Activated naive CD8-positive, alpha-beta T cell treated with anti-CD3 and anti-CD28 coated beads, Interleukin-2, amount 50 U/mL, for 24 hours (primary cell): ENCODE measurements around the gene ZNF521.
"Not testable (repeated sequence)": the region's sequence is repeated elsewhere in the genome, so short reads cannot be mapped to it uniquely, and the experiment has no call there.

Experiments used
- ATAC-seq: fragments of 150-1000 bp; cut with Tn5 transposase; one replicate; pipeline ENCODE4 v1.10.0; 2021
- DNase-seq: peaks from one replicate; pipeline ENCODE4 v3.0.0; 2021
- H3K27ac Mint-ChIP-seq: one replicate; pipeline ENCODE4 v1.8.0; 2021; ENCODE audit warnings: mild to moderate bottlenecking, mixed read lengths
- H3K27me3 Mint-ChIP-seq: one replicate; pipeline ENCODE4 v1.8.0; 2021; ENCODE audit warnings: mixed read lengths
- H3K36me3 Mint-ChIP-seq: one replicate; pipeline ENCODE4 v1.8.0; 2021; ENCODE audit warnings: low read depth, mixed read lengths
- H3K4me1 Mint-ChIP-seq: one replicate; pipeline ENCODE4 v1.8.0; 2021; ENCODE audit warnings: mixed read lengths
- H3K4me3 Mint-ChIP-seq: one replicate; pipeline ENCODE4 v1.8.0; 2021; ENCODE audit warnings: mild to moderate bottlenecking, moderate library complexity, mixed read lengths
- H3K9me3 Mint-ChIP-seq: one replicate; pipeline ENCODE4 v1.8.0; 2021; ENCODE audit warnings: mixed read lengths

Gene ZNF521

GRCh38 chr18:25274926-25275325 lies 77.0 kb downstream of the ZNF521 start:
- no peaks in the 10 kb centered on the region for H3K36me3 Mint-ChIP-seq

DNA sequence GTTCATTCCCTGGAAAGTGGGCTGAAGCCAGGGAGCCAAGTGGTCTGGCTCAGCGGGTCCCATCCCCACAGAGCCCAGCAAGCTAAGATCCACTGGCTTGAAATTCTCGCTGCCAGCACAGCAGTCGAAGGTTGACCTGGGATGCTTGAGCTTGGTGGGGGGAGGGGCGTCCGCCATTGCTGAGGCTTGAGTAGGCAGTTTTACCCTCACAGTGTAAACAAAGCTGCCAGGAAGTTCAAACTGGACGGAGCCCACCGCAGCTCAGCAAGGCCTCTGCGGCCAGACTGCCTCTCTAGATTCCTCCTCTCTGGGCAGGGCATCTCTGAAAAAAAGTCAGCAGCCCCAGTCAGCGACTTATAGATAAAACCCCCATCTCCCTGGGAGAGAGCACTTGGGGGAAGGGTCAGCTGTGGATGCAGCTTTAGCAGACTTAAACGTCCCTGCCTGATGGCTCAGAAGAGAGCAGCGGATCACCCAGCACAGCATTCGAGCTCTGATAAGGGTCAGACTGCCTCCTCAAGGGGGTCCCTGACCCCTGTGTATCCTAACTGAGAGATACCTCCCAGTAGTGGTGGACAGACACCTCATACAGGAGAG lies 84.9 kb downstream of the ZNF521 start:
- not testable (repeated sequence) for ATAC-seq, H3K4me3 Mint-ChIP-seq, H3K4me1 Mint-ChIP-seq, DNase-seq, H3K27me3 Mint-ChIP-seq, H3K36me3 Mint-ChIP-seq, H3K27ac Mint-ChIP-seq, H3K9me3 Mint-ChIP-seq

More at GRCh38 chr18:25274926-25275325, 77.0 kb downstream of the ZNF521 start:
- ATAC-seq, result no peak
- Mint-ChIP-seq H3K27me3 (peaks cover 2% of the 10 kb centered on the region), H3K4me1 (no peaks in the 10 kb centered on the region), H3K4me3 (no peak overlapping the region), H3K9me3 (peaks cover 6% of the 10 kb centered on the region), H3K27ac (no peak overlapping the region)
- no peak for DNase-seq

DNA sequence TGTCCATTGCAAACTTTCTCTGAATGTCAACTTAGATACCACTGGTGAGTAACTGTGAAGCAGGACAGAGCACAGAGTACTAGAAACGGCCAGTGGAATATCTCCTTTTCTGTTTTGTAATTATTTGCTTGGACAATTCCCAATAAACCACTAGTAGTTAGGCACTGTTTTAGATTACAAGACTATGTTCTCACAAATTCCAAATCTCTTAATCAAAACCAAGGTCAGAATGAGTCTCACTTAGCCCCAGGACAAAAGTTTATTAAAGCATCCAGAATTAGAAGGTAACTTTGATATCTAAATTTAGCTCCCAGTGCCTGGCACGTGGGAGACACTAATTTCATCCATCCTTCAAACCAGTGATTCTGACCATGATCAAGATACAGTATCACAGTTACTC lies 89.0 kb downstream of the ZNF521 start:
- no peak overlapping the region for H3K4me3 Mint-ChIP-seq
- H3K4me1 Mint-ChIP-seq, result no peaks in the 10 kb centered on the region

GRCh38 chr18:25261768-25262167 lies 90.2 kb downstream of the ZNF521 start:
- no peaks in the 10 kb centered on the region for H3K9me3 Mint-ChIP-seq
- ATAC-seq (no peak), DNase-seq (no peak)
- no peak overlapping the region for H3K4me3 Mint-ChIP-seq
- no peak overlapping the region for H3K27ac Mint-ChIP-seq
- no peaks in the 10 kb centered on the region for H3K4me1 Mint-ChIP-seq
- no peaks in the 10 kb centered on the region for H3K36me3 Mint-ChIP-seq
- peaks cover 5% of the 10 kb centered on the region for H3K27me3 Mint-ChIP-seq

More for the DNA sequence above, 89.0 kb downstream of the ZNF521 start:
- H3K36me3 Mint-ChIP-seq, result no peaks in the 10 kb centered on the region
- H3K27me3 Mint-ChIP-seq, result peaks cover 5% of the 10 kb centered on the region
- DNase-seq (no peak), ATAC-seq (no peak)
- no peak overlapping the region for H3K27ac Mint-ChIP-seq
- no peaks in the 10 kb centered on the region for H3K9me3 Mint-ChIP-seq

DNA sequence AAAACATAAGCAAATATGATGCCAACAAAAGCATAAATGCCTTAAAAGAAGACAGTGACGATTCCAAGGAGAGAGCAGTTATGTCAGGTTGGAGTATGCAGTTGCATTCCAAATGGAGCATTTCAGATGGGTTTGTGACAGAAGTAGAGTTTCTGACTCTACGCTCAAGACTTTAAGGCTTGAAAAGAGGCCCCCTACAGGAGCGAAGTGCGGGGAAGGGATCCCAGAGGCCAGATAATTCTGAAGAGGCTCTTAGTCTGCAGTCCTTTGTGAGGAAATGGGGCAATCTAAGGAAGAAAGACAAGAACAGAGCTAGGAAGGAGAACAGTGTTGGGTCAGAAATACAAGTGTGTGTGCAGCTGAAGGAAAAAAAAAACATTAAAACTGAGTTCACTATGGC lies 95.5 kb downstream of the ZNF521 start:
- no peaks in the 10 kb centered on the region for H3K4me1 Mint-ChIP-seq
- H3K9me3 Mint-ChIP-seq, result no peaks in the 10 kb centered on the region
- H3K4me3 Mint-ChIP-seq, result no peak overlapping the region
- no peaks in the 10 kb centered on the region for H3K27me3 Mint-ChIP-seq
- H3K36me3 Mint-ChIP-seq, result no peaks in the 10 kb centered on the region
- DNase-seq (no peak), ATAC-seq (no peak)
- H3K27ac Mint-ChIP-seq, result no peak overlapping the region

DNA sequence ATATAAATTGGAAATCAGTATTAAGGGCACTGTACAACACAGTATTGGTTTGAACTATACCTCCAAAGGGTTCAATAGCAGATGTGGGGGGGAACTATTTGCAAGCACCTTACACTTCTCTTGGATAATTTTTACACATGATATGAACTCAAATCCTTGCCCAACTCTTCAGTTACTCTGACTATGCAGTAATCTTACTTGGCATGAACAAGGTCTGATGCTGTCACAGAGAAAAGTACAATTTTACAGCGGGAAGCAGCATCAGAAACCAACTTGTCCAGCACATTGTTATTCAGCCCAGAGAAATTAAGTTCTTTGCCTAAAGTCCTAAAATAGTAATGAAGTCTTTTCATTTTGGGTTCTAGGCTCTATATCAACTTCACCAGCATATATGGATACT lies 98.2 kb downstream of the ZNF521 start:
- no peaks in the 10 kb centered on the region for H3K9me3 Mint-ChIP-seq
- ATAC-seq (no peak), DNase-seq (no peak)
- H3K4me3 Mint-ChIP-seq, result no peak overlapping the region
- no peaks in the 10 kb centered on the region for H3K27me3 Mint-ChIP-seq
- H3K36me3 Mint-ChIP-seq, result no peaks in the 10 kb centered on the region
- H3K27ac Mint-ChIP-seq, result no peak overlapping the region
- no peaks in the 10 kb centered on the region for H3K4me1 Mint-ChIP-seq

- DNase-seq (no peak), ATAC-seq (no peak)
- no peaks in the 10 kb centered on the region for H3K4me1 Mint-ChIP-seq
- no peaks in the 10 kb centered on the region for H3K9me3 Mint-ChIP-seq
- no peaks in the 10 kb centered on the region for H3K27me3 Mint-ChIP-seq
- no peak overlapping the region for H3K27ac Mint-ChIP-seq
- no peak overlapping the region for H3K4me3 Mint-ChIP-seq
- no peaks in the 10 kb centered on the region for H3K36me3 Mint-ChIP-seq
These were observed 98.8 kb downstream of the ZNF521 start for GRCh38 chr18:25253136-25253535.

DNA sequence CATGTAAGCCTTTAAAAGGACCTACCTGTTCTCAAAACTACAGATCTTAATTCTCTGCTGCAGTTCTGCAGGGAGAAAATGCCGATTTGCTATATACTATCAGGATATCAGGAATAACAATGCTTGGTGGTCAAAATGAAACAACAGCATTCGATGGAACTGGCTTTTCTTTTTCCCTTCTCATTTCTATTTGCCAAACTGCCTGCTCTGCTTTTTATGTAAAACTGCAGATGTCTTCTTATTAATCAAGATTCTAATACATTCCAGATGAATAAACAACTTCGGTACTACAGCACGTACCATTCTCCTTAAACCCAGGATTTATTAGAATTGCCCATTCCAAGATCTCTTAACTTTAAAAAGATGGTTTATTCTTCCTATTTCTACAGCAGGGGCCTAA lies 100.9 kb downstream of the ZNF521 start:
- DNase-seq, result no peak
- H3K9me3 Mint-ChIP-seq, result no peaks in the 10 kb centered on the region
- peaks cover 2% of the 10 kb centered on the region for H3K27me3 Mint-ChIP-seq

GRCh38 chr18:25250474-25250851 lies 101.5 kb downstream of the ZNF521 start:
- Mint-ChIP-seq H3K9me3 (no peaks in the 10 kb centered on the region), H3K36me3 (no peaks in the 10 kb centered on the region), H3K4me1 (no peaks in the 10 kb centered on the region), H3K27ac (no peak overlapping the region), H3K27me3 (peaks cover 2% of the 10 kb centered on the region), H3K4me3 (no peak overlapping the region)
- DNase-seq, result no peak
- no peak for ATAC-seq

More for the DNA sequence above, 100.9 kb downstream of the ZNF521 start:
- Mint-ChIP-seq H3K4me1 (no peaks in the 10 kb centered on the region), H3K36me3 (no peaks in the 10 kb centered on the region), H3K27ac (no peak overlapping the region), H3K4me3 (no peak overlapping the region)
- no peak for ATAC-seq

DNA sequence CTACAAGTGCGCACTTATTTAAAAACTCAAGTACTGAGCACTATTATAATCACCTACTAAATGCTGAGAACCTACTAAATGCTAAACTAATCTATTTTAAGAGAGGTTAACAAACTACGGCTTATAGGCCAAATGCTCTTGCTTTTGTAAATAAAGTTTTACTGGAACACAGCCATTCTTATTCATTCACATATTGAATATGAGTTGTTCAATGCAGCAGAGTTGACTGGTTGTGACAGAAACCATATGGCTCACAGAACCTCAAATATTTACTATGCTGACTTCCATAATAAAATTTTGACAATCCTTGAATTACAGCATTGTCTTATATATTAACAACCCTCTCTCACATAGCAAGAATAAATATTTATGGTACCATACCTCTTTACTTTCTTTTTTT lies 103.2 kb downstream of the ZNF521 start:
- Mint-ChIP-seq H3K36me3 (no peaks in the 10 kb centered on the region), H3K27ac (no peak overlapping the region), H3K9me3 (no peaks in the 10 kb centered on the region), H3K4me3 (no peak overlapping the region), H3K4me1 (no peaks in the 10 kb centered on the region), H3K27me3 (peaks cover 2% of the 10 kb centered on the region)
- no peak for ATAC-seq
- DNase-seq, result no peak

GRCh38 chr18:25247725-25248124 lies 104.2 kb downstream of the ZNF521 start:
- H3K4me1 Mint-ChIP-seq, result no peaks in the 10 kb centered on the region
- DNase-seq, result no peak
- no peak overlapping the region for H3K27ac Mint-ChIP-seq
- H3K27me3 Mint-ChIP-seq, result peaks cover 2% of the 10 kb centered on the region
- no peak for ATAC-seq
- no peaks in the 10 kb centered on the region for H3K36me3 Mint-ChIP-seq
- no peaks in the 10 kb centered on the region for H3K9me3 Mint-ChIP-seq
- H3K4me3 Mint-ChIP-seq, result no peak overlapping the region

DNA sequence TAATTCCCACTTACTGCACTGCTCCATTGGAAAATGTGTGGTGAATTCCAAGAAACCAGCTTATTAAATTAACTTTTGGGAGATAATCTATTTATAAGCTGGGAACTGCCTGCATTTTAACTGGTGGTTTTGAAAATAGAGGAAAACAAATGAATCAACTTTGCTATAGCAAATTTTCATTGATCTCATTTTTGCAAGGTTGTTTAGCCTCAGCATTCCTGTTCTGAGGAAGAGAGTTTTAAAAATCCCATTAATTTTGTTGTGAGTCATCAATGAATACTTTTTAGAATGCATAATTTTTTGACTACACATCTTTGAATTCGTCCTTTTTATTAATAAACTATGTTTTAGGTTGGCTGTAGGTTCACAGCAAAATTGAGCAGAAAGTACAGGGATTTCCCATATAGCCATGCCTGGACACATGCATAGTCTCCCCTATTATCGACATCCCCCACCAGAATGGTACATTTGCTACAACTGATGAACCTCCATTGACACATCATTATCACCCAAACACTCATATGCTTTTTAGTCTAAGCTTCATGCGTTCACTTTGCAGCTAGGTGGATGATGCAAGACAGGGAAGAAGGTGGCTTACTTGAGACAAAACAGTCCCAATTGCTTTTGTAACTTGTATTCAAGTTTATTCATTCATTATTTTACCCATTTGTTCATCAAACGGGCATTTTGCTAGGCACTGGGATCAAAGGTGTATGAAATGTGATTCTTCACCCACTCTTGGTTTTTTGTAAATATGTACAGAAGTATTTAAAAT lies 106.9 kb downstream of the ZNF521 start:
- H3K4me3 Mint-ChIP-seq, result no peak overlapping the region
- no peaks in the 10 kb centered on the region for H3K36me3 Mint-ChIP-seq
- no peaks in the 10 kb centered on the region for H3K4me1 Mint-ChIP-seq
- no peaks in the 10 kb centered on the region for H3K9me3 Mint-ChIP-seq
- H3K27ac Mint-ChIP-seq, result no peak overlapping the region
- no peak for DNase-seq
- ATAC-seq, result no peak
- H3K27me3 Mint-ChIP-seq, result peaks cover 2% of the 10 kb centered on the region

- Mint-ChIP-seq H3K27me3 (peaks cover 2% of the 10 kb centered on the region), H3K36me3 (no peaks in the 10 kb centered on the region), H3K4me3 (no peak overlapping the region), H3K9me3 (no peaks in the 10 kb centered on the region), H3K4me1 (no peaks in the 10 kb centered on the region), H3K27ac (no peak overlapping the region)
- ATAC-seq, result no peak
- DNase-seq, result no peak
These were observed 107.8 kb downstream of the ZNF521 start for GRCh38 chr18:25244170-25244569.

GRCh38 chr18:25243754-25244153 lies 108.2 kb downstream of the ZNF521 start:
- no peaks in the 10 kb centered on the region for H3K36me3 Mint-ChIP-seq
- H3K4me3 Mint-ChIP-seq, result no peak overlapping the region
- no peak for ATAC-seq
- H3K27ac Mint-ChIP-seq, result no peak overlapping the region
- H3K9me3 Mint-ChIP-seq, result no peaks in the 10 kb centered on the region
- H3K4me1 Mint-ChIP-seq, result no peaks in the 10 kb centered on the region
- peaks cover 2% of the 10 kb centered on the region for H3K27me3 Mint-ChIP-seq
- no peak for DNase-seq

DNA sequence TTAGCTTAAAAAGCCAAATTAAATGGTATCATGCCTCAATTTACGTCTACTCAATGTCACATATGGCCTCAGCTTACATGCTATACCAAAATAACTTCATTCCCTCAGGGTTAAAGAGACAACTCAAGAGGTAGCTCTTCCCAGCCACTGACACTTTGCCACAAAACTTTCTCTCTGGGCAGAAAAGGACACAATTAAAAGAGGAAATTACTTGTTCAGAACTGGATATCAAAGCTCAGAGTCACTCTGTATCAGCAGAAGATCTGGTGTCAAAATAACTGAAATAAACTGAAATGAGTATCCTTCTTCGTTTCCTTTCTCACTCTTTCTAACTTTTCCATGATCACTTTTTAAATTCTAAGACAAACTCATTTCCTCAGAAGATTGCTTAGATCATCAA lies 108.7 kb downstream of the ZNF521 start:
- H3K4me3 Mint-ChIP-seq, result no peak overlapping the region
- H3K27me3 Mint-ChIP-seq, result peaks cover 2% of the 10 kb centered on the region
- DNase-seq (no peak), ATAC-seq (no peak)
- no peaks in the 10 kb centered on the region for H3K36me3 Mint-ChIP-seq
- no peak overlapping the region for H3K27ac Mint-ChIP-seq
- no peaks in the 10 kb centered on the region for H3K9me3 Mint-ChIP-seq
- H3K4me1 Mint-ChIP-seq, result no peaks in the 10 kb centered on the region
